Esophagus squamous epithelium (tissue), 4 donors: ENCODE results near the gene VAPB.

Experiments used
- CTCF ChIP-seq, 6 experiments: fragments of 450-650 bp in 4 of 6; fragments of 200-600 bp in 2 of 6; sonication (generic) in 2 of 6; IDR thresholded peaks; one replicate each; pipeline ENCODE4 v1.5.1; 2016 to 2019; ENCODE audit warnings: antibody characterized with exemption in 6 of 6, mild to moderate bottlenecking in 4 of 6, moderate library complexity in 4 of 6
- POLR2A ChIP-seq, 4 donors: fragments of 450-650 bp; IDR thresholded peaks; one replicate each; pipeline ENCODE4 v1.6.1; 2017; ENCODE audit warnings: antibody characterized with exemption in 4 of 4, mild to moderate bottlenecking in 4 of 4, moderate library complexity in 3 of 4

- TF ChIP-seq CTCF (IDR thresholded peaks at IDR 0.05) (no peak), POLR2A (IDR thresholded peaks at IDR 0.05) (no peak)
Measured at GRCh38 chr20:58393299-58393698, 4.3 kb downstream of the VAPB start.
